ENCODE data around the gene LRRC39.
"Not testable (repeated sequence)": the region's sequence is repeated elsewhere in the genome, so short reads cannot be mapped to it uniquely, and the experiment has no call there.

- TF ChIP-seq CTCF (conservative IDR thresholded peaks at IDR 0.05; ENCODE audit: low read depth, low read length); EZH2 (IDR thresholded peaks at IDR 0.05; ENCODE audit: borderline replicate concordance, low read depth, low read length, poor library complexity, severe bottlenecking): not testable (repeated sequence)
Measured at GRCh38 chr1:100200060-100200459, 22.0 kb upstream of the LRRC39 start.
